Measurements from ENCODE around the gene ATP9B. TPM values are rescaled to one million over a fixed set of nuclear protein-coding genes. Genes with fewer than 3 reads are reported as not detected.

The ATP9B gene
- total RNA-seq, 1 experiment from 2014 or later: 20.9 TPM

- Histone ChIP-seq H3K4me1 (ENCODE audit: insufficient read depth, low read length) (no peaks in the 10 kb centered on the region), H3T11ph (ENCODE audit: low read length) (no peak overlapping the region)
- no peaks in the 10 kb centered on the region for H3K9me3 Mint-ChIP-seq
Observed at GRCh38 chr18:79135924-79136323, 66.7 kb downstream of the ATP9B start.

More at GRCh38 chr18:79135924-79136323, 66.7 kb downstream of the ATP9B start:
- no peaks in the 10 kb centered on the region for H3K23me2 ChIP-seq (ENCODE audit: insufficient read length, low read depth, low read length, poor library complexity, severe bottlenecking)
- no peak overlapping the region for H3K23ac ChIP-seq (ENCODE audit: insufficient read length, low read depth, low read length)
- no peak overlapping the region for H3K56ac ChIP-seq (ENCODE audit: insufficient read length, low read depth, low read length)
- no peaks in the 10 kb centered on the region for H3K79me2 ChIP-seq (ENCODE audit: insufficient read depth, low read length)
- H3K27me3 ChIP-seq (ENCODE audit: insufficient read depth, low read length): no peaks in the 10 kb centered on the region
- H3K79me1 ChIP-seq (ENCODE audit: insufficient read depth, low read depth, low read length, poor library complexity, severe bottlenecking): no peaks in the 10 kb centered on the region
- no peak overlapping the region for H4K91ac ChIP-seq (ENCODE audit: insufficient read length, low read depth, low read length)
- H2BK5ac ChIP-seq (ENCODE audit: insufficient read length, low read length): no peak overlapping the region
- H2BK15ac ChIP-seq (ENCODE audit: low read depth, low read length): no peak overlapping the region
- no peaks in the 10 kb centered on the region for H3K27me3 Mint-ChIP-seq (ENCODE audit: low read depth)
- H3K36me3 Mint-ChIP-seq (ENCODE audit: insufficient read depth in 1 of 3, low read depth in 3 of 3): peaks cover 0 to 3% (median 1%) of the 10 kb centered on the region in 3 experiments; a peak in 2 of 7 replicates
- H3K9me3 ChIP-seq (ENCODE audit: control insufficient read depth, low read depth, low read length): no peaks in the 10 kb centered on the region
- H4K5ac ChIP-seq (ENCODE audit: insufficient read length, low read depth, low read length): no peak overlapping the region
- H2BK120ac ChIP-seq (ENCODE audit: low read depth, low read length, poor library complexity, severe bottlenecking): no peak overlapping the region
- H3K4me1 Mint-ChIP-seq: peaks cover 0 to 2% of the 10 kb centered on the region in 2 experiments; a peak in 2 of 4 replicates
- H2AK5ac ChIP-seq (ENCODE audit: insufficient read length, low read length): no peak overlapping the region
- H3K27ac ChIP-seq (ENCODE audit: insufficient read length, low read depth, low read length): no peak overlapping the region
- no peak overlapping the region for H2BK12ac ChIP-seq (ENCODE audit: insufficient read length, low read depth, low read length)
- no peak overlapping the region for H4K8ac ChIP-seq (replicated peaks; ENCODE audit: insufficient read length, low read depth, low read length)
- H3K9ac ChIP-seq (ENCODE audit: extremely low read depth, insufficient read length, low read length): no peak overlapping the region
- H3K4ac ChIP-seq (ENCODE audit: low read depth, low read length): no peak overlapping the region
- no peak overlapping the region; a peak in 1 of 7 replicates for H3K27ac Mint-ChIP-seq
- TF ChIP-seq CTCF (conservative IDR thresholded peaks at IDR 0.05): no peak
- H2BK20ac ChIP-seq (ENCODE audit: low read depth, low read length, poor library complexity, severe bottlenecking): no peak overlapping the region
- no peak overlapping the region for H3K14ac ChIP-seq (ENCODE audit: insufficient read depth, low read length)
- H2AFZ ChIP-seq (ENCODE audit: low read length): no peak overlapping the region
- H3K18ac ChIP-seq (ENCODE audit: insufficient read length, low read depth, low read length): no peak overlapping the region
- no peak for DNase-seq
- H4K20me1 ChIP-seq (ENCODE audit: control insufficient read depth, insufficient read depth, insufficient read length): no peaks in the 10 kb centered on the region
- H3K4me2 ChIP-seq (ENCODE audit: insufficient read depth, insufficient read length, low read length): no peak overlapping the region
- no peak overlapping the region for H3K4me3 Mint-ChIP-seq
